Kidney (tissue), 14 donors: ENCODE measurements around the gene WNT7B. TPM values are rescaled to one million over a fixed set of nuclear protein-coding genes. Genes with fewer than 3 reads are reported as not detected.
A peak's percentile ranks its signal among the peaks of the same experiment; 100 is the strongest.

Experiments used
- DNase-seq, 5 donors: peaks; one replicate each; pipeline ENCODE4 v3.0.0-alpha.2; 2013 to 2020
- FAIRE-seq: peaks from 2 replicates; lab custom pipeline; 2012; peaks lifted over from hg19 to GRCh38; lab: Jason Lieb, UNC
- H3K27ac ChIP-seq, 2 donors: one replicate each; pipeline ENCODE4 v1.7.0; 2013; ENCODE audit warnings: low read depth in 2 of 2, low read length in 2 of 2, inconsistent platforms in 1 of 2
- H3K27me3 ChIP-seq: one replicate; pipeline ENCODE4 v1.7.1; 2013; ENCODE audit warnings: low read length, inconsistent platforms; ENCODE audit not compliant: control insufficient read depth, insufficient read depth
- H3K36me3 ChIP-seq, 3 donors: one replicate each; pipeline versions ENCODE4 v1.7.0 to v1.7.1; 2013; ENCODE audit warnings: low read length in 3 of 3, control low read depth in 1 of 3, inconsistent platforms in 1 of 3; ENCODE audit not compliant: insufficient read depth in 3 of 3, control insufficient read depth in 2 of 3
- H3K4me1 ChIP-seq, 3 donors: one replicate each; pipeline versions ENCODE4 v1.7.0 to v1.7.1; 2013; ENCODE audit warnings: low read length in 3 of 3, inconsistent platforms in 1 of 3, low read depth in 1 of 3; ENCODE audit not compliant: control insufficient read depth in 2 of 3, insufficient read depth in 2 of 3
- H3K4me3 ChIP-seq, 3 donors: one replicate each; pipeline versions ENCODE4 v1.7.0 to v1.8.1; 2013; ENCODE audit warnings: low read length in 3 of 3, control low read depth in 1 of 3, inconsistent platforms in 1 of 3
- H3K9ac ChIP-seq, 3 donors: one replicate each; pipeline versions ENCODE4 v1.7.0 to v1.7.1; 2013; ENCODE audit warnings: low read length in 3 of 3, control low read depth in 1 of 3, inconsistent platforms in 1 of 3
- H3K9me3 ChIP-seq, 3 donors: one replicate each; pipeline versions ENCODE4 v1.7.0 to v1.7.1; 2013; ENCODE audit warnings: low read length in 3 of 3, control low read depth in 1 of 3, inconsistent platforms in 1 of 3; ENCODE audit not compliant: control insufficient read depth in 2 of 3, insufficient read depth in 1 of 3
- intact Hi-C: fragments of 100-400 bp; cut with DNase I; formaldehyde crosslinking; loops from one replicate; pipeline ENCODE4 v1.11.1; 2022
- polyA plus RNA-seq: library from polyadenylated mRNA; stranded (reverse); fragments of 350-450 nt; fragmentation: Illumina TruSeq; extraction: RNeasy Lipid Tissue Mini Kit (QIAGEN cat#74804); gene quantifications from one replicate; pipeline ENCODE4 v1.2.3, GENCODE V29; 2014; ENCODE audit warnings: low read depth, low replicate concordance; ENCODE audit not compliant: insufficient read depth
- total RNA-seq: library from RNA; stranded (reverse); fragmentation: NEBNext Ultra II Directional; extraction: Animal tissue kit (Norgen Biotek cat#: 25700); gene quantifications from one replicate; pipeline ENCODE4 v1.2.1, GENCODE V29; 2021
- TF ChIP-seq, protein P1 (sequence below): IDR thresholded peaks from 3 replicates; pipeline ENCODE4 v1.5.1; 2012; ENCODE audit warnings: mild to moderate bottlenecking, moderate library complexity, borderline replicate concordance; ENCODE audit not compliant: insufficient read depth; ENCODE audit errors: extremely low read depth
- donor health status: control.
- donor health status: control.
- donor health status: control.
- donor health status: control.
- donor health status: control.
- donor health status: DM: yes; HTN: yes; CAD: no.
- donor health status: Normal renal cell carcinoma (clear cell type).

The WNT7B gene
- total and polyA plus RNA-seq, 2 donors from 2014 or later, result 1.6 to 2.4 TPM

- no peak for DNase-seq
- Histone ChIP-seq H3K27ac (no peak overlapping the region), H3K9me3 (no peaks in the 10 kb centered on the region), H3K36me3 (no peaks in the 10 kb centered on the region), H3K4me1 (peaks cover 0 to 2% (median 0%) of the 10 kb centered on the region in 3 donors), H3K27me3 (no peaks in the 10 kb centered on the region), H3K4me3 (no peak overlapping the region), H3K9ac (no peak overlapping the region)
- intact Hi-C loops, result no loop called here
- TF ChIP-seq, protein P1, sequence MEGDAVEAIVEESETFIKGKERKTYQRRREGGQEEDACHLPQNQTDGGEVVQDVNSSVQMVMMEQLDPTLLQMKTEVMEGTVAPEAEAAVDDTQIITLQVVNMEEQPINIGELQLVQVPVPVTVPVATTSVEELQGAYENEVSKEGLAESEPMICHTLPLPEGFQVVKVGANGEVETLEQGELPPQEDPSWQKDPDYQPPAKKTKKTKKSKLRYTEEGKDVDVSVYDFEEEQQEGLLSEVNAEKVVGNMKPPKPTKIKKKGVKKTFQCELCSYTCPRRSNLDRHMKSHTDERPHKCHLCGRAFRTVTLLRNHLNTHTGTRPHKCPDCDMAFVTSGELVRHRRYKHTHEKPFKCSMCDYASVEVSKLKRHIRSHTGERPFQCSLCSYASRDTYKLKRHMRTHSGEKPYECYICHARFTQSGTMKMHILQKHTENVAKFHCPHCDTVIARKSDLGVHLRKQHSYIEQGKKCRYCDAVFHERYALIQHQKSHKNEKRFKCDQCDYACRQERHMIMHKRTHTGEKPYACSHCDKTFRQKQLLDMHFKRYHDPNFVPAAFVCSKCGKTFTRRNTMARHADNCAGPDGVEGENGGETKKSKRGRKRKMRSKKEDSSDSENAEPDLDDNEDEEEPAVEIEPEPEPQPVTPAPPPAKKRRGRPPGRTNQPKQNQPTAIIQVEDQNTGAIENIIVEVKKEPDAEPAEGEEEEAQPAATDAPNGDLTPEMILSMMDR, result no peak
- FAIRE-seq, result no peak
Measured at GRCh38 chr22:45904236-45904635, 72.7 kb downstream of the WNT7B start.

DNA sequence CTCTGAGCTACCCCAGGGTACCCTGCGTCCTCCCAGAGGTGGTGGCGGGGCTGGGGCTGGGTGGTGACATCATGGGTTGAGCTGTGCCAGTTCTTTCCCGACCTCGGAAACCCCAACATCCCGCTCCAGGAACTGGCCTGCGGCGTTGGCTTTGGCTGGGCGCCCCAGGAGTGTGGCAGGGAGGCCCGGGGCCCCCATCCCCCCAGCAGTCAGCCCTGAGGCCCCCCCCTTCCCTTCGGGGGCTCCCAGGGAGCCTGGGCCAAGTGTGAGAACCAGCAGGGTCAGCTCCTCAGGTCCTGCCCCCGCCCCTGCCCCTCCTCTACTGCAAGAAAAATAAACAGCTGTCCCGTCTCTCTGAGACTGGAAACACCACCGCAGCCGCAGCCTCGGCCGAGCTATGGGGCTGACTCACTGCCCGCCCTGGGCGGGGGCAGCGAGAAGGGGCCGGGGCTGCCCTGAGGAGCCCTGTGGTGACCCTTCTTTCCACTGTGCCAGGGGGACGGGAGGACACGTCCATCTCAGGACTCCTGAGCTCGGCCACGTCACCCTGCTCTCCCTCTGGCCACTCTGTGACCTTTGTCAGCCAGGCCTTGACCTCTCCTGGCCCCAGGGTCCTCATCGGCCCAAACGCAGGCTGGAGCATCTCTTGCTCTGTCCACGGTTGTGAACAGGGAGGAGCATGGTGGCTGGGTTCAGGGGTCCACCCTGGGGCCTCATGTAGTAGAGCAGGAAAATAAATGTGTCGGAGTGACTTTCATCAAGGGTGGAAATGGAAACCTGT, 73.4 kb downstream of the WNT7B start:
- peaks cover 0 to 2% (median 0%) of the 10 kb centered on the region in 3 donors for H3K4me1 ChIP-seq
- no peaks in the 10 kb centered on the region for H3K27me3 ChIP-seq
- H3K36me3 ChIP-seq, result no peaks in the 10 kb centered on the region
- no peak overlapping the region for H3K27ac ChIP-seq
- no peaks in the 10 kb centered on the region for H3K9me3 ChIP-seq
- no peak for DNase-seq
- H3K9ac ChIP-seq, result no peak overlapping the region
- TF ChIP-seq, protein P1, result no peak
- H3K4me3 ChIP-seq, result no peak overlapping the region
- no peak for FAIRE-seq
- intact Hi-C loops, result no loop called here

DNA sequence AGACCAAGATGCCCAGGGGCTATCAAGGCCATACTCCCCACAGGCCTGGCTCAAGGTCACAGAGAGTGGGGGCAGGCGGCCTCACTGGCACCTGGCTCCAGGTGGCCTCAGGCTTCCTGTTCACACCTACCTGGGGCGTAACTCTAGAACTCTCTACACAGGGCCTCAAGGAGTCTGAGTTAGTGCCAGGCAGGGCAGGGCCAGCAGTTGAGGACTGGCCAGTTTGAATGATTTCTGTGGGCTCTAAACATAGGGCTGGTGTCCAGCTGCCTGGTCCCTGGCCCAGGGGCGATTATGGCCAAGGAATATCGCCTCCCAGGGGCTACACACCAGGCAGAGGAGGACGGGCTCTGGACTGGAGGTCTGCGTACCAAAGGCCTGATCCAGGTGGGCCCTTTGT, 79.2 kb downstream of the WNT7B start:
- Histone ChIP-seq H3K4me1 (no peaks in the 10 kb centered on the region), H3K27ac (no peak overlapping the region), H3K27me3 (no peaks in the 10 kb centered on the region), H3K9me3 (no peaks in the 10 kb centered on the region), H3K36me3 (no peaks in the 10 kb centered on the region), H3K4me3 (no peak overlapping the region), H3K9ac (no peak overlapping the region)
- DNase-seq (peak in 2 of 5 donors; percentile 31 to 51), FAIRE-seq (no peak)
- TF ChIP-seq, protein P1, result no peak
- intact Hi-C loops, result no loop called here
